Measurements from ENCODE around the gene RPL32.
A peak's percentile ranks its signal among the peaks of the same experiment; 100 is the strongest.

RPL32 gene

DNA sequence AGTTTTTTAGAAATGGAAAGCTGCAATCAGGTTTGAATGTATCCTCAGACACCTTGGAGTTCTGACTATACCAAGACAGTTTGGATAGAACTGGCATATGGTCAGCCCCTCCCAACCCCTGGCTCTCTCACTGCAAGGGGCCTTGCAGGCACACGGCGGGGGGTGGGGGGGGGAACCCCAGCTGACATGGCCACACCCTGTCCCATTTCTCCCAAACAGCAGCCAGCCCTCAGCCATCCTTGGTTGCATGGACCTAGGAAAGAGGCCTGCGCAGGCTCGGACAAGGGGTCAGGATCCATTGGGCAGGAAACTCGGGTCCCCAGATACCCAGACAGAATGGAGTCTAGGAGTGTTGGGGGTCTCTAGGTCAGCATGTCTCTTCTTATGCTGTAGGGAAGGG is 30.4 kb downstream of the RPL32 start:
- Histone ChIP-seq H3K4me3 (peak overlapping the region; percentile 72), H3K27ac (no peak overlapping the region), H3K36me3 (ENCODE audit: insufficient read depth, low read length) (no peaks in the 10 kb centered on the region), H3K9me3 (ENCODE audit: low read depth, low read length) (no peaks in the 10 kb centered on the region), H3K9ac (ENCODE audit: insufficient read length) (no peak overlapping the region)
- TF ChIP-seq EZH2 (IDR thresholded peaks at IDR 0.05) (no peak), FOXP2 (optimal IDR thresholded peaks at IDR 0.05; ENCODE audit: control extremely low read depth, extremely low read length, insufficient read depth) (no peak), POLR2AphosphoS5 (IDR thresholded peaks at IDR 0.05; ENCODE audit: borderline replicate concordance, low read depth, low read length) (no peak)
- DNase-seq (ENCODE audit: low read depth, low spot score) = no peak

DNA sequence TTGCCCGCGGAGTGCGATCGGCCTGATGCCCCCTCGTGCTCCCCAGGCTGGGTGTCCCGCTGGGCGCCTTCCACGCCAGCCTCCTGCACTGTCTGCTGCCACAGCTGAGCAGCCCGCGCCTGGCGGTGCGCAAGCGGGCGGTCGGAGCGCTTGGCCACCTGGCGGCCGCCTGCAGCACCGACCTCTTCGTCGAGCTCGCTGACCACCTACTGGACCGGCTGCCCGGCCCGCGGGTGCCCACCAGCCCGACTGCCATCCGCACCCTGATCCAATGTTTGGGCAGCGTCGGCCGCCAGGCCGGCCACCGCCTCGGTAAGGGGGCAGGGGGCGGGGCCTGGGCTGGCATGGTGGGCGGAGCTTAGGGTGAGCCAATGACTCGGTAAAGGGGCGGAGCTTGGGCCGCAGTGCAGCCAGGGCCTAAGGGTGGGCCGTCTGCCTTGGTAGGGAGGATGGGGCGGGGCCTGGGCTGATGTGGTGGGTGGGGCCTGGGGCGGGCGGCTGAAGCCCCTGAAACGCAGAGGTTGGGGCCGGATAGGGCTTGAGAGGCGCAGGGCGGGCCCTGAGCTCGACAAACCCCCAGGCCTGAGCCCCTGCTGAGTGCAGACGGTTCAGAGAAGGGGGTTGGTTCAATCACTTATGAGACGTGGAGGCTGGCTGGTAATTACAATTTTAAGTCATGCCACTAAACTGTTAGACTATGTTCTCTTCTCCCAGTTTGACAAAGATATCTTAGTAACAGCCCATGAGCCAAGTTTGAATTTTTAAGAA is 31.2 kb downstream of the RPL32 start:
- H3K36me3 ChIP-seq (ENCODE audit: insufficient read depth, low read length) = no peaks in the 10 kb centered on the region
- TF ChIP-seq EZH2 (IDR thresholded peaks at IDR 0.05) (no peak), POLR2AphosphoS5 (IDR thresholded peaks at IDR 0.05; ENCODE audit: borderline replicate concordance, low read depth, low read length) (peak; percentile 62)
- peak; percentile 34 for DNase-seq (ENCODE audit: low read depth, low spot score)
- no peaks in the 10 kb centered on the region for H3K9me3 ChIP-seq (ENCODE audit: low read depth, low read length)
- H3K27ac ChIP-seq = peak overlapping the region; percentile 31; the same call in 1 of the 2 replicates
- H3K9ac ChIP-seq (ENCODE audit: insufficient read length) = no peak overlapping the region
- H3K4me3 ChIP-seq = peak overlapping the region; percentile 72

DNA sequence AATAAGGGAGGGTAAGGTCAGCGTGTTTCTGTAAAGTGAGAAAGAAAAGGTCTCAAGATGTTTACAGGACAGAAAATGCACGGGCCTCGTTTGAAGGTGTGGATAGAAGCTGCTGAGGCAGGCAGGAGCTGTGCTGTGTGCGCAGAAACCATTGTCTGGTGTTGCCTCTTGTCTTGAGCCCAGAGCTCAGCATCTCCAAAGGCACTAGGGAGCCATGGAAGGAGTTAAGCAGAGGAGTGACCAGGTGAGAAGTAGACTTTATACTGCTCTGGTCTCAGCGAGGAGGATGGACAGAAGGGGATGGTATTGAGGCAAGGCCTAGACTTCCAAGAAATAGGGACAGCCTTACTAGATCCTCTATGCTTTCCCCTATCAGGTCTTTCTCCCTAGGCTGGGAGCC is 31.9 kb downstream of the RPL32 start:
- Histone ChIP-seq H3K27ac (no peak overlapping the region), H3K9me3 (ENCODE audit: low read depth, low read length) (no peaks in the 10 kb centered on the region), H3K4me3 (peak overlapping the region; percentile 72; the same call in 1 of the 2 replicates), H3K36me3 (ENCODE audit: insufficient read depth, low read length) (no peaks in the 10 kb centered on the region), H3K9ac (ENCODE audit: insufficient read length) (no peak overlapping the region)
- DNase-seq (ENCODE audit: low read depth, low spot score) = no peak
- no peak for TF ChIP-seq FOXP2 (optimal IDR thresholded peaks at IDR 0.05; ENCODE audit: control extremely low read depth, extremely low read length, insufficient read depth)
- TF ChIP-seq EZH2 (IDR thresholded peaks at IDR 0.05) = no peak

- H3K4me3 ChIP-seq = no peak overlapping the region
- no peaks in the 10 kb centered on the region for H3K36me3 ChIP-seq (ENCODE audit: insufficient read depth, low read length)
- no peak for TF ChIP-seq FOXP2 (optimal IDR thresholded peaks at IDR 0.05; ENCODE audit: control extremely low read depth, extremely low read length, insufficient read depth)
- DNase-seq (ENCODE audit: low read depth, low spot score) = no peak
- H3K27ac ChIP-seq = no peak overlapping the region
- no peaks in the 10 kb centered on the region for H3K9me3 ChIP-seq (ENCODE audit: low read depth, low read length)
- H3K9ac ChIP-seq (ENCODE audit: insufficient read length) = no peak overlapping the region
These were observed 32.4 kb downstream of the RPL32 start for GRCh38 chr3:12809001-12809400.

DNA sequence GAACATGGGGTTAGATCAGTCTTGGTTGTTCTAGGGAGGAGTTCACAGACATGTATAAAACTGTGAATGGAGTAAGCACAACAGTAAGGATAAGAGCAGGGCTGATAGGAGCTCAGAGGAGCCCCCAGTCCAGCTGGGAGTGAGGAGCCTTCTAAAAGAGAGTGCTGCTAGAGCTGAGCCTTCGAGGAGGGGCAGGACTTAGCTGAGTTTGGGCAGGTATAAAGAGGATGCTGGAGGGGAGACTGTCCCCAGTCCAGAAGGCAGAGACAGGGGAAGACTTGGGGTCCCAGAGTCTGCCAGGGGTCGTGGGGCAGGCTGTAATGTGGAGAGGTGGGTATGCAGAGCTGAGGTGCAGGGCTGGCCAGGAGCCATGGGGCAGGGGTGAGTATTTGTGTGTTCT is 32.8 kb downstream of the RPL32 start:
- Histone ChIP-seq H3K36me3 (ENCODE audit: insufficient read depth, low read length) (no peaks in the 10 kb centered on the region), H3K27ac (no peak overlapping the region), H3K4me3 (no peak overlapping the region), H3K9me3 (ENCODE audit: low read depth, low read length) (no peaks in the 10 kb centered on the region), H3K9ac (ENCODE audit: insufficient read length) (no peak overlapping the region)
- TF ChIP-seq FOXP2 (optimal IDR thresholded peaks at IDR 0.05; ENCODE audit: control extremely low read depth, extremely low read length, insufficient read depth) = no peak
- no peak for TF ChIP-seq EZH2 (IDR thresholded peaks at IDR 0.05)
- TF ChIP-seq POLR2AphosphoS5 (IDR thresholded peaks at IDR 0.05; ENCODE audit: borderline replicate concordance, low read depth, low read length) = no peak
- DNase-seq (ENCODE audit: low read depth, low spot score) = no peak

DNA sequence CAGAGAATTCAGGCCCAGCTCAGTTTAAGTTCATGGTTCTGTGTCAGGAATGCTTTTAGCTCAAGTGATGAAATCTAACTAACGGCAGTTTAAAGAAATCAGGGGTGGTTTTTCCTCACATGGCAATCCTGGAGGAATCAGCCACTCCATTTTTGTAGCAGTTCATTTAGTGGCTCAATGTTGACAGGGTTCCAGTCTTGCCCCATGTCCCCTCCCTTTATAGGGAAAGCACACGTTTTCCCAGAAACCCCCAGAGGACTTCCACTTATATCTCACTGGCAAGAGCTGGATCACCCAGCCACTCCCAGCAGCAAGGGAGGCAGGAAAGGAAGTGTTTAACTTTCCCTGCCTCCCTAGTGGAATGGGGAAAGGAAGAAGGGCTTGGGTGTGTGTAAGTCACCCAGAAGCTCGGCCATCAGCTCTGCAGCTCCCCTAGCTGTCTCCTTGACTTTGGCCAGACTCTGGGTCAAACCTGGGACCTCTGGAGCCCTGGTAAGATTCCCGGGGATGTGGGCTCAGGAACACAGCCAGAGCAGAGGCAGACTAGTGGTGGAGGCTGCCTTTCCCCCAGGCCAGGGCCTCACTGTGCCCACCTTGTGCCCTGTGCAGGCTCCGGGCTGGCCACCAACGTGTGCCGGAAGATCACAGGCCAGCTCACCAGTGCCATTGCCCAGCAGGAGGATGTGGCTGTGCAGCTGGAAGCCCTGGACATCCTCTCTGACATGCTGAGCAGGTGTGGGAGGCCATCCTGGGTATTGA is 33.6 kb downstream of the RPL32 start:
- no peak for DNase-seq (ENCODE audit: low read depth, low spot score)
- Histone ChIP-seq H3K36me3 (ENCODE audit: insufficient read depth, low read length) (no peaks in the 10 kb centered on the region), H3K9me3 (ENCODE audit: low read depth, low read length) (no peaks in the 10 kb centered on the region), H3K9ac (ENCODE audit: insufficient read length) (no peak overlapping the region), H3K27ac (no peak overlapping the region), H3K4me3 (no peak overlapping the region)
- no peak for TF ChIP-seq POLR2AphosphoS5 (IDR thresholded peaks at IDR 0.05; ENCODE audit: borderline replicate concordance, low read depth, low read length)
- no peak for TF ChIP-seq EZH2 (IDR thresholded peaks at IDR 0.05)
- TF ChIP-seq FOXP2 (optimal IDR thresholded peaks at IDR 0.05; ENCODE audit: control extremely low read depth, extremely low read length, insufficient read depth) = no peak

DNA sequence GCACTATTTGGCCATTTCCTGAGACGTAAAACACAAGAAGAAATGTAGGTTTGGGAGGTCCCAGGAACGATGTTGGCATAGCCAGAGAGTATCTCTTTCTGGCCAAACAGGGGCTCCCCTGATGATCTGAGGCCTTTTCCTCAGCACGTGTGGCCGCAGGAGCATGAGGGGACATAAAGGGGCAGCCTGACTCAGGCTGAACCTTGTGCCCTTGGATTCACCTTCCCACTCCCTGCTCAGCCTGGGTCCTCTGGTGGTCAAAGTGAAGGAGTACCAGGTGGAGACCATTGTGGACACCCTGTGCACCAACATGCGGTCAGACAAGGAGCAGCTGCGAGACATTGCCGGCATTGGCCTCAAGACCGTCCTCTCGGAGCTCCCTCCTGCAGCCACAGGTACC is 34.3 kb downstream of the RPL32 start:
- no peaks in the 10 kb centered on the region for H3K36me3 ChIP-seq (ENCODE audit: insufficient read depth, low read length)
- no peak for TF ChIP-seq FOXP2 (optimal IDR thresholded peaks at IDR 0.05; ENCODE audit: control extremely low read depth, extremely low read length, insufficient read depth)
- TF ChIP-seq POLR2AphosphoS5 (IDR thresholded peaks at IDR 0.05; ENCODE audit: borderline replicate concordance, low read depth, low read length) = no peak
- no peak for TF ChIP-seq EZH2 (IDR thresholded peaks at IDR 0.05)
- H3K27ac ChIP-seq = no peak overlapping the region
- H3K9me3 ChIP-seq (ENCODE audit: low read depth, low read length) = no peaks in the 10 kb centered on the region
- DNase-seq (ENCODE audit: low read depth, low spot score) = no peak
- H3K4me3 ChIP-seq = no peak overlapping the region
- no peak overlapping the region for H3K9ac ChIP-seq (ENCODE audit: insufficient read length)

GRCh38 chr3:12803371-12803770 is 38.0 kb downstream of the RPL32 start:
- H3K36me3 ChIP-seq (ENCODE audit: insufficient read depth, low read length) = no peaks in the 10 kb centered on the region
- TF ChIP-seq POLR2AphosphoS5 (IDR thresholded peaks at IDR 0.05; ENCODE audit: borderline replicate concordance, low read depth, low read length) (no peak), FOXP2 (optimal IDR thresholded peaks at IDR 0.05; ENCODE audit: control extremely low read depth, extremely low read length, insufficient read depth) (no peak), EZH2 (IDR thresholded peaks at IDR 0.05) (no peak)
- no peaks in the 10 kb centered on the region for H3K9me3 ChIP-seq (ENCODE audit: low read depth, low read length)
- H3K4me3 ChIP-seq = no peak overlapping the region
- no peak overlapping the region for H3K27ac ChIP-seq
- DNase-seq (ENCODE audit: low read depth, low spot score) = no peak
- no peak overlapping the region for H3K9ac ChIP-seq (ENCODE audit: insufficient read length)

All from SK-N-MC (cell line).